Parathyroid adenoma (tissue), 2 donors: Measurements from ENCODE around the gene SMOC2.

Source experiments
- H2AFZ ChIP-seq: fragments of 300-600 bp; sonication (generic); one replicate; pipeline ENCODE4 v1.7.0; 2017; ENCODE audit warnings: antibody characterized with exemption, mild to moderate bottlenecking
- H3K27ac ChIP-seq: fragments of 300-600 bp; sonication (generic); one replicate; pipeline ENCODE4 v1.7.0; 2017
- H3K27me3 ChIP-seq: fragments of 300-600 bp; sonication (generic); one replicate; pipeline ENCODE4 v1.7.0; 2017; ENCODE audit warnings: low read length; ENCODE audit not compliant: control insufficient read depth, insufficient read depth
- H3K36me3 ChIP-seq: fragments of 300-600 bp; sonication (generic); one replicate; pipeline ENCODE4 v1.7.0; 2017; ENCODE audit warnings: low read length; ENCODE audit not compliant: control insufficient read depth, insufficient read depth
- H3K4me1 ChIP-seq: fragments of 300-600 bp; sonication (generic); one replicate; pipeline ENCODE4 v1.7.0; 2017; ENCODE audit warnings: control low read depth
- H3K4me2 ChIP-seq: fragments of 300-600 bp; sonication (generic); one replicate; pipeline ENCODE4 v1.7.0; 2017; ENCODE audit warnings: low read length
- H3K4me3 ChIP-seq: fragments of 300-600 bp; sonication (generic); one replicate; pipeline ENCODE4 v1.7.0; 2017; ENCODE audit warnings: low read depth, low read length
- H3K79me2 ChIP-seq: fragments of 300-600 bp; sonication (generic); one replicate; pipeline ENCODE4 v1.7.0; 2017; ENCODE audit warnings: control low read depth
- H3K9ac ChIP-seq: fragments of 300-600 bp; sonication (generic); one replicate; pipeline ENCODE4 v1.7.0; 2017; ENCODE audit warnings: mild to moderate bottlenecking
- H3K9me3 ChIP-seq: fragments of 300-600 bp; sonication (generic); one replicate; pipeline ENCODE4 v1.7.0; 2017; ENCODE audit warnings: low read length; ENCODE audit not compliant: control insufficient read depth
- TF ChIP-seq, protein P1 (sequence below): fragments of 300-600 bp; sonication (generic); IDR thresholded peaks from one replicate; pipeline ENCODE4 v1.7.0; 2017; ENCODE audit warnings: antibody characterized with exemption, mild to moderate bottlenecking
- donor health status: primary hyperparathyroidism.

Gene SMOC2

DNA sequence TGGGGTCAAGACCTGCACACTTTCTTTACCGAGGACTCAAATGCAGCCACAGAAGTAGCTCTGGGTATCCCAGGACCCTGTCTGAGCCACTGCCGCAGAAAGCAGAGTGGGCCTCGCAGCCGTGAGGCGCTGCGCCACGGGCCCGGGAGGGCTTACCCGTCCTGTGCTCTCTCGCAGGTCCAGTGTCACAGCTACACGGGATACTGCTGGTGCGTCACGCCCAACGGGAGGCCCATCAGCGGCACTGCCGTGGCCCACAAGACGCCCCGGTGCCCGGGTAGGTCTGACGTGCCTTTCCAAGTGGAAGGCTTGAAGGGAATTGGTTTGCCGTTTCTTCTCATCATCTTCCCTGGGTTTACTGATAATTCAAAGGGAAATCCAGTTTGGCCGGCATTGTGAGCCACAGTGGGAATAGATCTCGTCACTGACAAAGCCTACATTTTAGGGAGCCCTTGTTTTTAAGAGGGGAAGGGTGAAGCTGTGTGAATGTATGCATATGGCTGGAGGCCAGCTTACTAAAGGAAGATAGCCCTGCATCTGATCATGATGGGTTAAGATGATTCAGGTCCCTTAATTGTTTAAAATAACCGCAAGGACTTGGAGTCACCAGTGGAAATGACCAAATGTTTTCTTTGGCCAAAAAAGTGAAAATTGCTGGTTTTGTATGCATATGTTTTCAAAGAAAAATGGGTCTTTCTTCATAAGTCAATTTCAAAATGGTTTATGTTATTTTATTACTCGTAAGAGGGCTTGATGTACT is 86.6 kb downstream of the SMOC2 start:
- Histone ChIP-seq H3K27ac (no peak overlapping the region), H3K4me1 (no peaks in the 10 kb centered on the region), H3K27me3 (no peaks in the 10 kb centered on the region), H3K4me2 (no peak overlapping the region), H3K79me2 (no peaks in the 10 kb centered on the region), H3K4me3 (no peak overlapping the region), H2AFZ (no peak overlapping the region), H3K36me3 (no peaks in the 10 kb centered on the region), H3K9ac (no peak overlapping the region), H3K9me3 (no peaks in the 10 kb centered on the region)
- TF ChIP-seq, protein P1, sequence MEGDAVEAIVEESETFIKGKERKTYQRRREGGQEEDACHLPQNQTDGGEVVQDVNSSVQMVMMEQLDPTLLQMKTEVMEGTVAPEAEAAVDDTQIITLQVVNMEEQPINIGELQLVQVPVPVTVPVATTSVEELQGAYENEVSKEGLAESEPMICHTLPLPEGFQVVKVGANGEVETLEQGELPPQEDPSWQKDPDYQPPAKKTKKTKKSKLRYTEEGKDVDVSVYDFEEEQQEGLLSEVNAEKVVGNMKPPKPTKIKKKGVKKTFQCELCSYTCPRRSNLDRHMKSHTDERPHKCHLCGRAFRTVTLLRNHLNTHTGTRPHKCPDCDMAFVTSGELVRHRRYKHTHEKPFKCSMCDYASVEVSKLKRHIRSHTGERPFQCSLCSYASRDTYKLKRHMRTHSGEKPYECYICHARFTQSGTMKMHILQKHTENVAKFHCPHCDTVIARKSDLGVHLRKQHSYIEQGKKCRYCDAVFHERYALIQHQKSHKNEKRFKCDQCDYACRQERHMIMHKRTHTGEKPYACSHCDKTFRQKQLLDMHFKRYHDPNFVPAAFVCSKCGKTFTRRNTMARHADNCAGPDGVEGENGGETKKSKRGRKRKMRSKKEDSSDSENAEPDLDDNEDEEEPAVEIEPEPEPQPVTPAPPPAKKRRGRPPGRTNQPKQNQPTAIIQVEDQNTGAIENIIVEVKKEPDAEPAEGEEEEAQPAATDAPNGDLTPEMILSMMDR: no peak

DNA sequence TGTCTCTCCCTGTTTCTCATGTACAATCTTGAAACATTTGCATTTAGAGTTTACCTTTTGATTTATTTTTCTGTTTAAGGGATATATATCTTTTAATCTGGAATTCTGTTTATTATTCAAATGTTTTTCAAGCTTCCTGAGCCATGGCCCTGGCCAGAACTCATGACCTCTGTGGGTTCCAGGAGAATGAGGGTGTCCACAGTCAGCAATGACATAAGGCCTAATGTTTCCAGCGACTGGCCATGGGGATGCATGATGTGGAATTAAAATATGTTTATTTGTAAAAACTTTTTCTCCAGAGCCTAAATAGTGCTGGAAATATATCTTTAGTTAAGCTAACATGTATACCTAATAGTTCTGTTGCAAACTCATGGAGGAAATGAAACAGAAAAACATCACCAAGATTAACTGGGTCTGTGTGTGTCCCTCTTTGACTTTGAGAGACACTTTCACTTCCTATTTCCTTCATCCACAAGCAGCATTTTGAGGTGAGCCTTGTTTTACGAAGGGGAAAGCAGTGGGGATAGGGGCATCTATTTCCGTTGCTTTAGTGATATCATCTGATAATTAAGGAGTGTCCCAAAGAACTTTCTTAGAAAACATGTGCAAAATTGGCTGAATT is 87.6 kb downstream of the SMOC2 start:
- no peaks in the 10 kb centered on the region for H3K27me3 ChIP-seq
- H3K4me3 ChIP-seq: no peak overlapping the region
- no peak overlapping the region for H3K4me2 ChIP-seq
- H3K79me2 ChIP-seq: no peaks in the 10 kb centered on the region
- H3K4me1 ChIP-seq: no peaks in the 10 kb centered on the region
- H3K36me3 ChIP-seq: no peaks in the 10 kb centered on the region
- H2AFZ ChIP-seq: no peak overlapping the region
- no peak overlapping the region for H3K27ac ChIP-seq
- no peak overlapping the region for H3K9ac ChIP-seq
- TF ChIP-seq, protein P1: no peak
- H3K9me3 ChIP-seq: no peaks in the 10 kb centered on the region

DNA sequence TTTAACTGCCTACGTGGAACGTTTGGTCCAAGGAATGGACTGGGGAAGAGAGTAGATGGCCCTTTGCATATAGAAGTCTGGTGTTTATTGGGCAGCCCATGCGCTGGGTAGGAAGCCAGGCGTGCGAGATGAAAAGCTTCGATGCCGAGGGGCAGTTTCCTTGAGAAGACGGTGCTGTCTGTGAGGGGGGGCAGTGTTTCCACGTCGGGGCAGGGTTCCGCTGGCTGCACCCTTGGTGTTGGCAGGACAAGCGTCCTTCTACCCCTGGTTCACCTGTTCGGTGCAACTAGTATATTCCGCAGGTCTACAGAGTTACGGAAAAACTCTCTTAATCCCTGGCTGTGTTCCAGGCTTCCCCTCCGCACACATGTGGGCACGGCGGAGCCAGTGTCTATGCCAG is 88.2 kb downstream of the SMOC2 start:
- H3K9ac ChIP-seq: no peak overlapping the region
- H2AFZ ChIP-seq: no peak overlapping the region
- no peaks in the 10 kb centered on the region for H3K4me1 ChIP-seq
- no peaks in the 10 kb centered on the region for H3K9me3 ChIP-seq
- TF ChIP-seq, protein P1: no peak
- H3K36me3 ChIP-seq: no peaks in the 10 kb centered on the region
- H3K27ac ChIP-seq: no peak overlapping the region
- H3K79me2 ChIP-seq: no peaks in the 10 kb centered on the region
- no peak overlapping the region for H3K4me3 ChIP-seq
- H3K27me3 ChIP-seq: no peaks in the 10 kb centered on the region
- no peak overlapping the region for H3K4me2 ChIP-seq

DNA sequence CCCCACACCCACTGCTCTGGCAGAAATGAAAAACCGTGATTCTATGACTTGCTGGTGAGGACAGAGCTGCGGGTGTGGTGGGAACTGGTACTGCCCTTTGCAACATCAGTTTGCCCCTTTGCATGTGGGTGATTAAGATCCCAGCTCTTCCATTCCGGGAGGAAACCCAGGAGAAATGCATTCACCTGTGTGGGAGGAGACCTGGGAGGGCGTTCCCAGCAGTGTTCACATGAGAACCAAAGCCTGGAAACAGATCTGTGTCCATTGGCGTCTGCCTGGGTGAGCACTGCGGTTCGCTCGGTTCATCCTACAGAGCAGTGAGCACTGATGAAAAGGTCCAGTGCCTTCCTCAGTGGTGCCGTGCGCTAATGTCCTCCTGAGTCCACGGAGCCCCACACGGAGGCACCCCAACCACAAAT is 89.7 kb downstream of the SMOC2 start:
- H3K9ac ChIP-seq: no peak overlapping the region
- H2AFZ ChIP-seq: no peak overlapping the region
- no peaks in the 10 kb centered on the region for H3K9me3 ChIP-seq
- no peak overlapping the region for H3K4me2 ChIP-seq
- no peak overlapping the region for H3K27ac ChIP-seq
- H3K4me1 ChIP-seq: no peaks in the 10 kb centered on the region
- no peaks in the 10 kb centered on the region for H3K36me3 ChIP-seq
- no peak overlapping the region for H3K4me3 ChIP-seq
- no peaks in the 10 kb centered on the region for H3K79me2 ChIP-seq
- no peaks in the 10 kb centered on the region for H3K27me3 ChIP-seq
- TF ChIP-seq, protein P1: no peak
